Myocyte (in vitro differentiated cells): Measurements from ENCODE around the gene TMEM218. TPM values are rescaled to one million over a fixed set of nuclear protein-coding genes. Genes with fewer than 3 reads are reported as not detected.

Experiments used
- DNase-seq: peaks from one replicate; pipeline ENCODE4 v3.0.0-alpha.2; 2012; ENCODE audit warnings: low read depth
- total RNA-seq: library from RNA; depleted of rRNA; stranded (reverse); fragments of >200 nt; gene quantifications from 2 replicates; pipeline ENCODE4 v1.2.3, GENCODE V29; 2014

TMEM218 gene
- total RNA-seq, 1 donor from 2014 or later, result 30.8 TPM

DNA sequence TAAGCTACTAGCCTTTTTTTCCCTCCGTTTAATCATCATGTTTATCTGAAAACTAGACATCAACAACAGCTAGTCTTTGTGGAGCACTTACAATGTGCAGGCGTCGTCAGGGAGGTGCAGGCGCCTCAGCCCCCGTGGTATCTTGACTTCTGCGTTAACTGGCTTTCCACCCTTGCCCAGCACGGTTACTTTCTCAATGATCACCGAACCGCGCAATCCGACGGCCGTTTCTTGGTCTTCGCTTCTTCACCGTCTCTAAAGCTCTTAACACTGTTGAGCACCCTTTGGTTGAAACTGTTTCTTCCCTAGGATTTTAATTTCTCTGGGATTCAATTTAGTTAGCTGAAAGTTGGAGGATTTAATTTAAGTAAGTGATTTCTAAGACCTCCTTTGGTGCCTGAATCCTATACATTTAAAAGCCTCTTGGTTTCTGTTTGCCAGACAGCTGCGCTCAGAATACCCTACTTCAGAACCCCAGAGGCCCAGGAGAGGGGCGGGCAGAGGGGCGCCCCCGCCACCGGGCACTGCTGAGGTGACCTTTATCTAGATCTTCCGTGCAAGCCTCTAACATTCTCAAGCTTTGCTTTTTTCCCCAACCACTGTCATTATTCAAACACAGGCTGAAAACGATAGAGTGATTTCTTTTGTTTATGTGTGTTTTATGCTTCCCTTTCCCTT lies 18.0 kb upstream of the TMEM218 start:
- no peak for DNase-seq

DNA sequence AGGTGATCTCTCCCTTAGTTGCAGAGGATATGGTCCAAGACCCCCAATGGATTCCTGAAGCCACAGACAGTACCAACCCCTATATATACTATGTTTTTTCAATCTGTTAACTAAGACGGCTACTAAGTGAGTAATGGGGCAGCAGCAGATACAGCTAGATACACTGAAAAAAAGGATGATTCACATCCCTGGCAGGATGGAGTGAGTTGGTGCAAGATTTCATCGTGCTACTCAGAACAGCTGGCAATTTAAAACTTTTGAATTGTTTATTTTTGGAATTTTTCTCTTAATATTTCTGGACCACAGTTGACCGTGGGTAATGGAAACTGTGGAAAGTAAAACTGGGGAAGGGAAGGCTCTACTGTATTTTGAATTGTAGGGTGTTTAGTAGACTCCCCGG lies 17.0 kb upstream of the TMEM218 start:
- peak; percentile 75 for DNase-seq

DNA sequence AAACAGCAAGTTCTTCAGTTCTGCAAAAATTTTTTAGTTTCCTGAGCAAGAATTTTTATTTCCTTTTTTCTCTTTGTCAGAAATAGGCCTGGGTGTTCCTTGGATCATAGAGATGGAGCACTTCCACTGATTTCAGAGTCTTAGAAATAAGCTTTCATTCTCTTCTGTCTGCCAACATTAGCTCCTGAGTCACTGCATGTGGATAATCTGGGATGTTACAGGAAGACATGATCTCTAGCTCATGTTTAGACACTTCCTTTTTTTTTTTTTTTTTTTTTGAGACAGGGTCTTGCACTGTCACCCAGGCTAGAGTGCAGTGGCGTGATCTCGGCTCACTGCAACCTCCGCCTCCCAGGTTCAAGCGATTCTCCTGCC lies 13.2 kb upstream of the TMEM218 start:
- no peak for DNase-seq

DNA sequence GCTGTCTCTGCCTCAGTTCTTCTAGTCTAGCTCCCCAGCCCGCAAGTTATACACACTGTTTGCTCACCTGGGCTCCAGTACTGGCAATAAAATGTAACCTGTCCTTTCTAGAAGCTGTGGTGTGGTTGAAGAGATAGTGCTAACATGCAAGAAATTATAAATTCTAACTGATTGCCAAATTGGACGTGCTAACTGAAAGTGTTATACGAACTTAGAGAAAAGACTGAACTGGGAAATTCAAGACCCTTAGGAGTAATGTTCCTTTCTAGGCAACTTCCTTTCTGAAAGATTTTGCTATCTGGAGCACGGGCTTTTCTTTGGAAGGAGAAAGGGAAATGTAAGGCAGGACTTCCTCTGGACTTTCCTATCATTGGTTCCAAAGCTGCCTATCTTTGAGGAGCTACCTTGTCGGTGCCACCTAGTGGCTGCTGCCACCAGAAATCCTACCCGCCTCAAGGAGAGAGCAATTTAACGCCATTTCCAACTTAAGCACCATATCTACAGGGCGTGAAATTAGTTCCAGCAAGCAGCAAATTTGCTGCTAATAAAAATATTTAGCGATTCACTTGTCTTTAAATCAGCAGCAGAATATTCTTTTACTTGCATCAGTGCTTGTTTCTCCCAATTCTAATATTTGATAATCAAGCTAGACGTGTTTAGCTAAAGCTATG lies 12.7 kb upstream of the TMEM218 start:
- DNase-seq, result peak; percentile 84

DNA sequence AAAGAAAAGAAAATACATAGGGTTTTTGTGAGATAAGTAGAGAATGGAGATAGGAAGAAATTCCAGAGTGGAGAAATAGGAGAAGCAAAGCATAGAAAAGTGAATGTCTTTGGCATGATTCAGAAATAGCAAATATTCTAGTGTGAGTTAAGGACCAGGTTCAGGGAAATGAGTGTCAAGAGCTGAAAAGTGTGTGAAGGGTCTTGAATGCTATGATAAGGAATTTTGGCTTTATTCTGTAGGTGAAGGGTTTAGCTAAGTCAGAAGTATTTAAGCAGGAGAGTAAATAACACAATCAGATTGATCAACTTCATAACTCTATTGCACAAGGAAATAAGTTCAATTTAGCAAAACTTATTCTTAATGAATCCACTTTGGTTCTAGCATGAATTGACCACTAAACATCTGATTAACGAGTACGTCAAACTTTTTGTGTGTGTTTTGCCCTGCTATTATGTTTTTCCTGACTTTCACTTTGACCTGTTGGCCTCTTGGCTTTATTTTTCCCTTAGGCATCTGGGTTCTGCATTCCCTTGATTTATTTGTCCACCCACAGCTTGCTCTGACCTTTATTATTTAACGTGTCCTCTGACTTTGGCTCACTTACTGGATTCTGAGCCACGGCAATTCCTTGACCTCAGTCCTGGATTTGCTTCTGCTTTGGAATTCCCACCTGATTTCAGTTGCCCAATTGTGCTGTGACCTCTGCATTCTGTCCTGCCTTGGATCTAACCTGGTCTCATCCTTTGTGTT lies 11.9 kb upstream of the TMEM218 start:
- no peak for DNase-seq

DNA sequence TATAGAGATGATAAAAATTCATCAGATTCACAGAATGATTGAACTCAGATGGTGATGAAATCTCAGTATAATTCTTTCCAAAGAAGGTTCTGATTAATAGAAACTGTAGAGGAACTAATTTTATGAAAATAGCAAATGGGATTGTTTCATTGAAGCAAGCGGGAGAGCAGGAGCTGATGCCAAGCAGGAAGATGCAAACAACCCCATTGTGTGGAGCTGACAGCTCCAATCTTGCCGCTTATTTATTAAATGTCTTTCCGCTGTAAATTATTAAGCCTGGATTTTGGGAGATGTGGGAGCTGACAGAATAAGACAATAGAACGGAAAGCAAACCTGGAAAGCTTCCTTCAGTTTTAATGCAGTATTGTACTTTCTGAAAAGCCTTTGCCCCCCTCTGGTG lies 6.0 kb upstream of the TMEM218 start:
- DNase-seq, result no peak

DNA sequence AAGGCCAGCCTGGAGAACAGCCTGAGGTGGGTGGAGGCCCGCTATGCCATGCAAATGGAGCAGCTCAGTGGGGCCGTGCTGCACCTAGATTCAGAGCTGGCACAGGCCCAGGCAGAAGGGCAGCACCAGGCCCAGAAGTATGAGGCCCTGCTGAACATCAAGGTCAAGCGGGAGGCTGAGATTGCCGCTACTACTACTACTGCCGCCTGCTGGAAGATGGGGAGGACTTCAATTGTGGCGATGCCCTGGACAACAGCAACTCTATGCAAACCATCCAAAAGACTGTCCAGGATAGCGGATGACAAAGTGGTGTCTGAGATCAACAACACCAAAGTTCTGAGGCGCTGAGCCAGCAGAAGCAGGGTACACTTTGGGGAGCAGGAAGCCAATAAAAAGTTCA lies 3.1 kb upstream of the TMEM218 start:
- no peak for DNase-seq

DNA sequence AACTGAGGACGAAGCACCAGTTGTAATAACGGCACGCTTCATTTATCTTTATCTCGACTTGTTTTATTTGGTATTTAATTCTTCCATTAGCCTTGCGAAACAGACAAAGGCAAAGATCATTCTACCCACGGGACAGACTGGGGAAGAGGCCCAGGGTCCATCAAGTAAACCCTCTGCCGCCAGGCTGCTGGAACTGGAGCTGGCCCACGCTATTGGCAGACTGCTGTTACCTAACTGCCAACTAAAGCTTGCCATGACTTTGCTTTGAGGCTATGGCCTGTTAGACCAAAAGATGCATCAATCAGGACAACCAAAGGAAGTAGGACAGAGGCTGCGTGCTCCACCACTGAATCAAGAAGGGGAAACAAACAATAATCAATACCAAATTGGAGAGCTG lies 780 bp upstream of the TMEM218 start:
- no peak for DNase-seq

DNA sequence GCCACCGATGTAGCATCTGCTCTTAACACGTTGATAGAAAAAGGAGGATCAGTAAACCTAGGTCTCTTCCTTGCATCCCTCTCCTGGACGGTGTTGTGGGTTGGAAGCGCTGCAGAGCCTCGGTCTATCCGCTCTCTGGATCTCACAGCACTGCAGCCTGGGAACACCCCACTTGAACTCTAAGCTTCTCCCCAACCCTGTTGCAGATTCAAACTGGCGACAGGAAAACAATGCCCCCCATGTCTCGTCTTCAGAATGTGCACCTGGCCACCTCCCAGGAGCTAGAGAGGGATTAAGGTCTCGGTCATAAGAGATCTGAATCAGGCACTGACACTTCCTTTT lies 454 bp downstream of the TMEM218 start:
- DNase-seq, result peak; percentile 26

DNA sequence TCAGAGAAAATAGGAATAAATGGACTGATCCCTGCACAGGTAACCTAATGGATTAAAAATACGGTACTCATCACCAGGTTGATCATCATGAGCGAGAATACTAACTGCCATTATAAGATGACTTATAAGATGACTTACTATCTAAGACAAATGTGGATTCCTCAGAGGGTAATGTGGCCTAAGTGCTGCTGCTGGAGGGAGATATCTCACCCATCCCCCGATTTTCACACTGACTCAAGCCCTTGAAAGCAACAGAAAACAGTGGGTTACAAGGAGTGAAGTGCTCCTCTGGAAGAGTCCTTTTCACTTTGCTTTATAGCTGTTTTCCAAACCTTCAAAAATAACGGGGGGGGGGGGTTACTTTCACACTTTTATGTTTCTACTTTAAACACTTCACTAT lies 920 bp downstream of the TMEM218 start:
- DNase-seq, result no peak

DNA sequence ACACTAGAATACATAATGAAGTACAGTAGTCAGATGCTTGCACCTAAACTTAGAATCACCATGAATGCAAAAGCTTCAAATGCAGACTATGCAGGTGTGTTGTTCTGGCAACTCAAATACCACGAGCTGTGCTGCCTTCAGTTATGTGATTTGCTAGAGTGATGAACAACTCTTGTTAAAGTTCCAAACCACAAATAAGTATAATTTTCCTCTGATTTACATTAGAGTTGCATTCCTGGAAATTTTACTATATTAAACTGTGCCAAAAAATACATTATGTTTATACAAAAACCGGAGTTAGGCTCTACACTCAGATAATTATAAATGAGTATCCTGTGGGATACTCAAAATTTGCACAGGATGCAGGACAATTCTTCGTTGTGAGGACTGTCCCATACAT lies 3.0 kb downstream of the TMEM218 start:
- DNase-seq, result no peak

DNA sequence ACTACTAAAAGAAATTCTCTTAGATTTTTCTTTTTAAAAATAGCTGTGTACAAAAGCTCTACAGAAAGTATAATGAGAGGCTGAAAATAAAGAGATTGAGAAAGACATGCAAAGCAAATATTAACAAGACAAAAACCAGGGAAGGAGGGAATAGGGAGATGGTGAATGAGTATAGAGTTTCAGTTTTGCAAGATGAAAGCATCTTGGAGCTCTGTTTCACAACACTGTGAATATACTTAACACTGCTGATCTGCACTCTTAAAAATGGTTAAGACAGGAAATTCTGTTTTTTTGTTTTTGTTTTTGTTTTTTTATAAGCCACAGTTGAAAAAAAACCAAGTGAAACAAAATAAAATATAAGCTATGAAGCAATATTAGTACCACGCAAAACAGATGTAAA lies 5.5 kb downstream of the TMEM218 start:
- no peak for DNase-seq

DNA sequence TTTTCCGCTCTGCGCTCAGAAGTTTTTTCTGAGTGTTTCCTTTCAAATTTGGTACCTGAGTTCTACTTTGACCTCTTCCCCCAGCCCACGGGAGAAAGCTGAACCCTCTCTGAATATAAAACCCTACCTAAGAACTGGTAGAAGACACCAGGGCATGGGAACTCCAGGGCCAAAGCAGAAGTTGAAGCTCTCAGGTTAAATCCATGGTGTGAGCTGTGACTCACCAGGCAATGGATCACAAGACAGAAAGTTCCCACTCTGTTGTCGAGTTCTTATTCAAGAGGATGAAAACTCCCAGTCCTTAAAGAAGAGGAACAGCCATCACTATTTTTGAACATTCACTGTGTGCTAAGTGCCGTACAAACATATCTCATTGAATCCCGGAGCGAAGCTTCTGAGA lies 8.9 kb downstream of the TMEM218 start:
- DNase-seq, result no peak

DNA sequence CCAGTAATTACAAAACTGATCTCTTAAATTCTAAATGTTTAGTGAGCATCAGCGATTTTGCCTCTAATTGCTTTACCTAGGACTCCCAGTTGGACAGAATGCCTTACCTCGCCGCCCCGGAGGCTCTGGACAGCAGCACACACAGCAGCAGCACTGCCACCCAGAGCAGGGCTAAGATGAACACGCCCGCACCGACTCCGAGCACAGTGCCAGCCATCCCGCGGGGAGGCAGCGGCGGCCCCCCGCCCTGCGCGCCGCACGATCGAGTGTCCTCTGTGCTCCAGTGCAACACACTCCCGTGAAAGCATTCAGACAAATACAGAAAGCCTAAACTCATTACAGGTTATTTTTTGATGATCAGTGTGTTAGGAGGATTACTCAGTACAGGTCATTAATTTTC lies 9.4 kb downstream of the TMEM218 start:
- no peak for DNase-seq

DNA sequence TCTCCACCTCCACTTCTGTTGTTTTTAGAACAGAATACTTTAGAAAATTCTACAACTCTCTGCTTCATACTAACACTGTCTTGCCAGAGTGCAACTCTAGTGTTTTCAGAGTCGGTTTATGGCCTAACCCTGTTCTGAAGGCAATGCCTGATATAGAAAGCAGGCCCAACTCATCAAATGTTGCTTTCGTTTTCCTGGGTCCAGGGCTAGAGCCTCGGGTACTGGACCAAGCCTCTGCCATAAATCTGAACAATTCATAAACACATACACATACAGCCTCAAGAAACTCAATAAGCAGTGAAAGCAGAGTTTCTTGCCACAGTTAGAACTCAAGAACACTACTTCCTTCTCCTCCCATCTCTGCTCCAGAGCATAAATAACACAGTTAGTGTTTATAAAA lies 9.8 kb downstream of the TMEM218 start:
- DNase-seq, result no peak

DNA sequence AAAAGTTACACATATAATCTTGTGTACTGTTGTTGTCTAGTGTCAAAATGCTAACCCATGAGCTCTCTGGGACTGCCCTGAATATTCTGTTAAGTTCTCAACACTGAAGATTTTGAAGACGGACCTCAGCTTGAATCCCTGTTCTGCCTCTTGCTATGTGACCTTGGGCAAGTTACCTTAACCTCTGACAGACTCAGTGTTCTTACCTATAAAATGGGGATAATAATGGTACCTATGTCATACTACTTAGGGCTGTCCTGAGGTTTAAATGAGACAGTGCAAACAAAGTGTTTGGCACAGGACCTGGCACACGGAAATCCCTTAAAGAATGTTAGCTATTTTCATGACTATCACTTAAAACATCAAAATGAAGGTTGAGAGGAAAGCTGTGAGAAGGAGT lies 11.3 kb downstream of the TMEM218 start:
- DNase-seq, result no peak

DNA sequence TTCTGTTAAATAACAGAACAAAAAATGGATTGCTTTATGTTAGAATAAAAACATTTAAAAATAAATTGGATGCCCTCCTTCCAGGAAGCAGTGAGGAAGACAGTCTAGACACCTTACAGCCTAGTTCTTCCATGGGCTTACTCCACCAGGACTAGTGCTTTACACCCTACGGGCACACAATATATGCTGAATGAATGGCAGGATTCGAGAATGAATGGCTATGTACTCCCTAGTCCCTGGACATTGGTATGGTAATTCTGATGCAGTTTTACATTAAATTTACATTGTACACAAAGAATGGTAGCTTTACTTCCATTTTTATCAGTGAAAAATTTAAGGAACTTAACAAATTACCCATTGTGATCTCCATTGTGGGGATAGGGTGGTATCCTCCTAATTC lies 16.7 kb downstream of the TMEM218 start:
- no peak for DNase-seq

DNA sequence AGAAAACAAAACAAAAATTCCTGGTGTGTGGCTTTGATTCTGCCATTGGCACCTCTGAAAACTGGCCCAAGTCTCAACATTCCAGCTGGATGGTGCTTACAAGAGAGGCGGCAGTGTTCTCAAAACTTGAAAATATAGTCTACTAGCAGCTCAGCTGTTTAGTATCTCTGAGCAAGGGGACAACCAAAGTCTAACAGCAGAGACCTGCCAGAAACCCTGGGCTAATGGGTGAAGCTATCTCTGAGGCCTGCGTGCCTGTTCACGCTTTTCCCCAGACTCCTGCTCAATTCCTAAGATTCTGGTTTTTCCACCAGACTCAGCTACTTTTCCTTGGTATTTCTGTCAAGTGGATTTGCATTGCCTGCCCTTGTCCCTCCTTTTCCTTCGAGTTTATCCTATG lies 17.9 kb downstream of the TMEM218 start:
- no peak for DNase-seq

DNA sequence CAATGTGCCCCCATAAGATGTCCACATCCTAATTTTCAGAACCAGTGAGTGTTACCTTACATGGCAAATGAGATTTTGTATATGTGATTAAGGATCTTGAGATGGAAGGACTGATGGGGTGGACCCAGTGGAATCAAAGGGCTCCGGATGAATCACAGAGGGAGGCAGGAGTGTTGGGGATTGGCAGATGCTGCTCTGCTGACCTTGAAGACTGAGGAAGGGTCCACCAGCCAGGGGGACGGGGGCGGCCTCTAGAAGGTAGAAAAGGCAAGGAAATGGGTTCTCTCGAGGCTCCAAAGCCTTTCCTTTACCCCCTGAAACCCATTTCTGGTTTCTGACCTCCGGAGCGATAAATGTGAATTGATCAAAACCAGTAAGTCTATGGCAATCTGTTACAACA lies 18.8 kb downstream of the TMEM218 start:
- no peak for DNase-seq

DNA sequence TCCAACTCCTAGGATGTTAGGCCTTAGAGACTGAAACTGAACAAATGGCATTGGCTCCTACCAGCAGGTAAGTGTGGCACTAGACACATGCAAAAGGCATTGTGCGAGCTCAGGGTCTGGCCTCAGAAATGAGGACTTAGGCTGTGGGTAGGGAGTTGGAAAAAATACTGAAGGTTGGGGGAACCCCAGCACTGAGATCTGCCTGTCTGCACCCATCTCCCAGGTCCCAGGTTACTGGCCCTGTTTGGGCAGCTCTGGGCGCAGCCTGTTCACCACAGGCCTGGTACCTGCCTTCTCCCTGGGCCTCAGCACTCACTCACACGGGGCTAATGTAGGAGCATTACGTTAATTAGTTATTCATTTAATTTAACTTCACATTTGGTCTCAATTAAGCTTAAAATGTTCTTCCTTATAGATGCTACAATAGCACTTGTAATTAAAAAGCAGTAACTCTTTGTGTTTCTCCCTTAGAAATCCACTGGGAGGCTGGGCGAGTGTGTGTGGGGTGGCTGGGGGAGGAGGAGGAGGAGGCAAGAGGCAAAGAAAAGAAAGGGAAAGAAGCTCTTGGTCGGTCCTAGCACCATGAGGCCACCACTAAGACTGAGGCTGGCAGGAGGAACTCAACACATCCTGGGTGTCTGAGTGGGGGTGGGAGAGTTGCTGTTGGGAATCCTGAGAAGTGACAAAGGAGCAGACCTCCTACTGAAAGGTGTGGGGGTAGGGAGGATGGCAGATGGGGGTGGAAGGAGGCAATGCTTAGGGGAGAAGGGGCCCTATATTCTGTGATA lies 19.4 kb downstream of the TMEM218 start:
- DNase-seq, result no peak

DNA sequence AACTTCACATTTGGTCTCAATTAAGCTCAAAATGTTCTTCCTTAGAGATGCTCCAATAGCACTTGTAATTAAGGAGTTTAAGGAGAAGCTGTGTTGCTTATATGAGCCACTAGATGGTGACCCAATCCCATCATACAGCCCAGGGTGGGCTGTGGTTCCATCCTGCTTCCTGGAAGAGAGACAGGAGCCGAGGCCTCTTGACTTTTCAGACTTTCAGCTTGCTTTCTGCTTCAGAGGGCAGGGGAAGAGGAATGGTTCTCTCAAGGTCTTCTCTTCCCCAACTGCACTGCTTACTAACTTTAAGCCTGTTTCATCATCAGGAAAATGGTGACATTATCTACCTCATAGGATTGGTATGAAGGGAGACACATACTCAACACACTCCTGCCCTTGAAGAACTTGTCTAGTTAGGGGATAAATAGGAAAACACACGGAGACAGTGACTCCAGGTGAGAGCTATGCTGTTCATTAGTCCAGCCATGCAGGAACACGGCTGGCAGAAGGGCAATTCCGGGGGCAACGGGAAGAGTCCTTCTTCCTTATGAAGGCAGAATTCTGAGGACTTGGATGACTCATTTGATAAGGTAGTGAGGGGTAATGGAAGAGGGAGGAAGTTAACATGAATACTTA lies 20.1 kb downstream of the TMEM218 start:
- DNase-seq, result peak; percentile 74

DNA sequence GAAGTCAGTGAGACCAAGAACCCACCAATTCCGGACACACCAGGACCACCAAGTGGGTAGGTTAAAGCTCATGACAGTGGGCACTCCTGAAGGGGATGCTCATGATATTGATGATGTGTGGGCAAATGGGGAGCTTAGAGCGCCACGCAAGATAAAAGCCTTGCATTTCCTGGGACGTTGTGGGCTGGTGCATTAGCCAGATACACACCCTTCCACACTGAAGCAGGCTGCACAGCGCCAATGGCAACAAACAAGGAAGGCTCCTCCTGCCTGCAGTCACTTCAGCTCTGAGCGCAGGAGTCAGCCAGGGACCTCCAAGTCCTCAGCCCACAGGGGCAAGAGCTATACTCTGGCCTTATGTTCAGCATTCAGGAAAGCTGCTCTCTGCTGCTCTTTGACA lies 20.6 kb downstream of the TMEM218 start:
- DNase-seq, result no peak
